SU-DHL-6 (cell line): Measurements from ENCODE around the gene PUDP.

Source experiments
- CTCF ChIP-seq: fragments of 200-600 bp; sonication (generic); IDR thresholded peaks from one replicate; pipeline ENCODE4 v1.5.1; 2017; ENCODE audit warnings: antibody characterized with exemption, mild to moderate bottlenecking, low read length, moderate library complexity; ENCODE audit not compliant: insufficient read depth, poor library complexity, severe bottlenecking
- EZH2phosphoT487 ChIP-seq: fragments of 200-600 bp; sonication (generic), shearing (Covaris generic); conservative IDR thresholded peaks from 2 replicates; pipeline ENCODE4 v1.6.1; 2018; ENCODE audit warnings: mild to moderate bottlenecking, antibody characterized with exemption, low read length, moderate library complexity, mixed read lengths

- TF ChIP-seq CTCF (no peak), EZH2phosphoT487 (no peak)
Observed at GRCh38 chrX:7179446-7179845, 31.5 kb upstream of the PUDP start.
